ENCODE results near the gene PRUNE1. TPM values are rescaled to one million over a fixed set of nuclear protein-coding genes. Genes with fewer than 3 reads are reported as not detected.
A peak's percentile ranks its signal among the peaks of the same experiment; 100 is the strongest.

Gene PRUNE1, protein sequence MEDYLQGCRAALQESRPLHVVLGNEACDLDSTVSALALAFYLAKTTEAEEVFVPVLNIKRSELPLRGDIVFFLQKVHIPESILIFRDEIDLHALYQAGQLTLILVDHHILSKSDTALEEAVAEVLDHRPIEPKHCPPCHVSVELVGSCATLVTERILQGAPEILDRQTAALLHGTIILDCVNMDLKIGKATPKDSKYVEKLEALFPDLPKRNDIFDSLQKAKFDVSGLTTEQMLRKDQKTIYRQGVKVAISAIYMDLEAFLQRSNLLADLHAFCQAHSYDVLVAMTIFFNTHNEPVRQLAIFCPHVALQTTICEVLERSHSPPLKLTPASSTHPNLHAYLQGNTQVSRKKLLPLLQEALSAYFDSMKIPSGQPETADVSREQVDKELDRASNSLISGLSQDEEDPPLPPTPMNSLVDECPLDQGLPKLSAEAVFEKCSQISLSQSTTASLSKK
- 16.7 TPM for total RNA-seq (ENCODE audit: unreplicated experiment)
- long read RNA-seq, partial matches to known transcripts = 0 of 5 reads
- long read RNA-seq, other reads (novel, unspliced or antisense) = 4 of 5 reads

DNA sequence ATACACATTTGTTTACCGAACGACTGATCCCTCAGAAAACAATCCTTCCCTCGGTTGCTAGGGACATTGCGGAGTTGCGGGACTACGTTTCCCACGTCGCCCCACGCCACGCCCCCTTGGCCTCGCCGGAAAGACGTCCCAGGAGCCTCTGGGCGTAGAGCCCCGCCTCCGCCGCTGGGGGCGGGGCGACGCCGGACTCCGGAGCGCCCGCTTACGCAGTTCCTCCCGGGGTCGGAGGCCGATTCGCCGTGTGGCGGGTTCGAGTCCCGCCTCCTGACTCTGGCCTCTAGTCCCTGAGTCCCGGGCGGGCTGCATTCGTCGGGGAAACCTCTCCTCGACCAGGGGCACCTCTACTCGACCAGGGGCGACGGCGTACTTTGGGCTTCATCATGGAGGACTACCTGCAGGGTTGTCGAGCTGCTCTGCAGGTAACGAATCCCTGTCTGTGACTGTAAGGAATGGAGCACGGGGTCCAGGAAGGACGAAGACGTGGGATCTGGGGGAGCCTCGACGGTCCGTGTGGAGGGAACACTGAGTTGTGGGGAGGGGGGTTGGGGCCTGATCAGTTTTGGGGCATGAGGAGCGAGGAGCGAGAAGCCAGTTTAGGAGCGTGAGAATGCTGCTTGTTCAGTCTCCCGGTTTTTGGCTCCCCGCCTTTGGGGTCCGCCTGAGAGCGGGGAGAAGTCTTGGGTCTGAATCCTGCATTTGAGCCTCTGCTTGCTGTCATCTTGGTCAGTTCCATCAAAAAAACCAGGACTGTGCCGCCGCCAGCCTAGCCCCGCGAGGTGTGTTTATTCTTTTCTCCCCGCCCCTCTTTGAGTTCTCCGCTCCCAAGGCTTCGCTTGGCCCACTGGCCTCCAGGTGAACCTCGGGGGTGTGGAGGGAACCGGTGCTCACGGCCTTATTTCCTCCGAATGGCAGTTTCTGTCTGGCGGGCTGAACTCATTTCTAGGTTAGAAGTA is at the start of gene PRUNE1:
TSS of gene PRUNE1 (plus strand) at position 206 of the 962 bp plus-strand sequence. CDS start at position 390, 184 bp downstream.
- TF ChIP-seq, protein P1, sequence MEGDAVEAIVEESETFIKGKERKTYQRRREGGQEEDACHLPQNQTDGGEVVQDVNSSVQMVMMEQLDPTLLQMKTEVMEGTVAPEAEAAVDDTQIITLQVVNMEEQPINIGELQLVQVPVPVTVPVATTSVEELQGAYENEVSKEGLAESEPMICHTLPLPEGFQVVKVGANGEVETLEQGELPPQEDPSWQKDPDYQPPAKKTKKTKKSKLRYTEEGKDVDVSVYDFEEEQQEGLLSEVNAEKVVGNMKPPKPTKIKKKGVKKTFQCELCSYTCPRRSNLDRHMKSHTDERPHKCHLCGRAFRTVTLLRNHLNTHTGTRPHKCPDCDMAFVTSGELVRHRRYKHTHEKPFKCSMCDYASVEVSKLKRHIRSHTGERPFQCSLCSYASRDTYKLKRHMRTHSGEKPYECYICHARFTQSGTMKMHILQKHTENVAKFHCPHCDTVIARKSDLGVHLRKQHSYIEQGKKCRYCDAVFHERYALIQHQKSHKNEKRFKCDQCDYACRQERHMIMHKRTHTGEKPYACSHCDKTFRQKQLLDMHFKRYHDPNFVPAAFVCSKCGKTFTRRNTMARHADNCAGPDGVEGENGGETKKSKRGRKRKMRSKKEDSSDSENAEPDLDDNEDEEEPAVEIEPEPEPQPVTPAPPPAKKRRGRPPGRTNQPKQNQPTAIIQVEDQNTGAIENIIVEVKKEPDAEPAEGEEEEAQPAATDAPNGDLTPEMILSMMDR (IDR thresholded peaks at IDR 0.05; ENCODE audit: unreplicated experiment) = no peak
- H3K4me1 Mint-ChIP-seq (ENCODE audit: unreplicated experiment) = peaks cover 35% of the 10 kb centered on the region
- H3K36me3 Mint-ChIP-seq (ENCODE audit: low read depth, unreplicated experiment) = peaks cover 7% of the 10 kb centered on the region
- peak within 1 kb of the TSS; percentile 98 for H3K27ac Mint-ChIP-seq (ENCODE audit: unreplicated experiment)
- no peaks in the 10 kb centered on the region for H3K9me3 Mint-ChIP-seq (ENCODE audit: unreplicated experiment)
- H3K4me3 Mint-ChIP-seq (ENCODE audit: unreplicated experiment) = peak within 1 kb of the TSS; percentile 97
- peak; percentile 98 for DNase-seq (ENCODE audit: low spot score)
- H3K27me3 Mint-ChIP-seq (ENCODE audit: unreplicated experiment) = peaks cover 9% of the 10 kb centered on the region

DNA sequence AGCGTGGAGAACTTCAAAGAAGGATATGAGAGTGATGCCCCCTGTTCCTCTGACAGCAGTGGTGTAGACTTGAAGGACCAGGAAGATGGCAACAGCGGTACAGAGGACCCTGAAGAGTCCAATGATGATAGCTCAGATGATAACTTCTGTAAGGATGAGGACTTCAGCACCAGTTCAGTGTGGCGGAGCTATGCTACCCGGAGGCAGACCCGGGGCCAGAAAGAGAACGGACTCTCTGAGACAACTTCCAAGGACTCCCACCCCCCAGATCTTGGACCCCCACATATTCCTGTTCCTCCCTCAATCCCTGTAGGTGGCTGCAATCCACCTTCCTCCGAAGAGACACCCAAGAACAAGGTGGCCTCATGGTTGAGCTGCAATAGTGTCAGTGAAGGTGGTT is 47.6 kb upstream of the PRUNE1 start:
- H3K27ac Mint-ChIP-seq (ENCODE audit: unreplicated experiment) = no peak overlapping the region
- peaks cover 56% of the 10 kb centered on the region for H3K36me3 Mint-ChIP-seq (ENCODE audit: low read depth, unreplicated experiment)

DNA sequence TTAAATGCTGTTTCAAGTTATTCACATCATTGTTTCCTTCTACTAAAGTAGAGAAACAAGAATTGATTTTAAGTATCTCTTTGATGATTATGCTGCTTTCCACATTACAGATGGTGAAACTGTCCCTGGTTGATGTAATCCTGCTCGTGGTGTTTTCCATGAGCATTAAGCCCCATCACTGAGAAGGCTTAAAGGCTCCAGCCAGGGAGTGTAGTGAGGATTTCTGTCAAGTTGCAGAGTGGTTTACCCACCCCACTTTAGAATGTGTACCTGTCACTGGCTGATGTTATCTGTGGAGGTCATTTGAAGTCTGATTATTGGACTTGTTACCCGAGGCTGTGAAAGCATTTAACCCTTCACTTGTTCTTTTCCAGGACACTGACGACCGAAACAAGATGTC is 46.5 kb upstream of the PRUNE1 start:
- Mint-ChIP-seq H3K36me3 (ENCODE audit: low read depth, unreplicated experiment) (peaks cover 61% of the 10 kb centered on the region), H3K9me3 (ENCODE audit: unreplicated experiment) (no peaks in the 10 kb centered on the region), H3K27me3 (ENCODE audit: unreplicated experiment) (peaks cover 10% of the 10 kb centered on the region), H3K4me1 (ENCODE audit: unreplicated experiment) (peaks cover 32% of the 10 kb centered on the region), H3K27ac (ENCODE audit: unreplicated experiment) (peak overlapping the region; percentile 57), H3K4me3 (ENCODE audit: unreplicated experiment) (peak overlapping the region; percentile 44)
- TF ChIP-seq, protein P1 (IDR thresholded peaks at IDR 0.05; ENCODE audit: unreplicated experiment) = no peak
- no peak for DNase-seq (ENCODE audit: low spot score)

More for the DNA sequence above, 47.6 kb upstream of the PRUNE1 start:
- peaks cover 9% of the 10 kb centered on the region for H3K27me3 Mint-ChIP-seq (ENCODE audit: unreplicated experiment)
- peak overlapping the region; percentile 39 for H3K4me3 Mint-ChIP-seq (ENCODE audit: unreplicated experiment)
- DNase-seq (ENCODE audit: low spot score) = no peak
- H3K4me1 Mint-ChIP-seq (ENCODE audit: unreplicated experiment) = peaks cover 32% of the 10 kb centered on the region
- no peaks in the 10 kb centered on the region for H3K9me3 Mint-ChIP-seq (ENCODE audit: unreplicated experiment)
- TF ChIP-seq, protein P1 (IDR thresholded peaks at IDR 0.05; ENCODE audit: unreplicated experiment) = no peak

DNA sequence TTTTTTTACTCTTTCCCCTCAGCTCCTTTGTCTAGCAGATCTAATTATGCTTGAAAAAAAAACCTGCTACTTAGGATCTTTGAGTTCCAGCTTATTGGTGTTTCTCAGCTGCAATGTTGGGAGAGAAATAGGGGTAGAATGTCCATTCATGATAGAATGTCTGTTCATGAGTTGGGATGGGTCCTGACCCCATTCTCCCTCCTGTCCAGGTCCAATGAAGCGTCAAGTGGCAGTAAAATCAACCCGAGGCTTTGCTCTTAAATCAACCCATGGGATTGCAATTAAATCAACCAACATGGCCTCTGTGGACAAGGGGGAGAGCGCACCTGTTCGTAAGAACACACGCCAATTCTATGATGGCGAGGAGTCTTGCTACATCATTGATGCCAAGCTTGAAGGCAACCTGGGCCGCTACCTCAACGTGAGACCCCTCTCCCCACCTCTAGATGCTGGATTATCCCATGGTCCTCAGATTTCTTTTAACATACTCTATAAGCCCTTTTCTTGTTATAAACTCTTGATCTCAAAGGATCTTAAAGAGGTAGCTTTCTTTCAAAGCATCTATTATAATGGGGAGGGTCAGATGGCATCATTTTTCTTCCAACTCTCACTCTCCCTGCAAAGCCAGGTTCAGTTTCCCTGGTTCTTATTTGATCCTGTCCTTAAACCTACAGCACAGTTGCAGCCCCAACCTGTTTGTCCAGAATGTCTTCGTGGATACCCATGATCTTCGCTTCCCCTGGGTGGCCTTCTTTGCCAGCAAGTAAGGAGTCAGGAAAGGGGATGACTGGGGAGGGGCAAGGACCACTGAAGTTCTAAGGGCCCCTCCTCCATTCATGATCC is 44.7 kb upstream of the PRUNE1 start:
- Mint-ChIP-seq H3K4me3 (ENCODE audit: unreplicated experiment) (peak overlapping the region; percentile 79), H3K4me1 (ENCODE audit: unreplicated experiment) (peaks cover 32% of the 10 kb centered on the region), H3K27ac (ENCODE audit: unreplicated experiment) (peak overlapping the region; percentile 72), H3K9me3 (ENCODE audit: unreplicated experiment) (no peaks in the 10 kb centered on the region), H3K36me3 (ENCODE audit: low read depth, unreplicated experiment) (peaks cover 66% of the 10 kb centered on the region), H3K27me3 (ENCODE audit: unreplicated experiment) (peaks cover 16% of the 10 kb centered on the region)
- TF ChIP-seq, protein P1 (IDR thresholded peaks at IDR 0.05; ENCODE audit: unreplicated experiment) = no peak
- no peak for DNase-seq (ENCODE audit: low spot score)
